HFFc6 (cell line): ENCODE results near the gene MMP2. TPM values are rescaled to one million over a fixed set of nuclear protein-coding genes. Genes with fewer than 3 reads are reported as not detected.

Experiments used
- DNase-seq: peaks from one replicate; pipeline ENCODE4 v3.0.0-alpha.2; 2018
- H3K27ac Mint-ChIP-seq: 2 replicates; pipeline ENCODE4 v1.8.0; 2020; ENCODE audit warnings: mild to moderate bottlenecking, mixed read lengths
- H3K27me3 Mint-ChIP-seq: 2 replicates; pipeline ENCODE4 v1.8.0; 2021; ENCODE audit warnings: mild to moderate bottlenecking, moderate library complexity, mixed read lengths; ENCODE audit not compliant: insufficient read depth
- H3K36me3 Mint-ChIP-seq: 2 replicates; pipeline ENCODE4 v1.8.0; 2021; ENCODE audit warnings: low read depth, mixed read lengths
- H3K4me1 Mint-ChIP-seq: 2 replicates; pipeline ENCODE4 v1.8.0; 2020; ENCODE audit warnings: low read depth, mixed read lengths
- H3K4me3 Mint-ChIP-seq: 2 replicates; pipeline ENCODE4 v1.8.0; 2020; ENCODE audit warnings: mild to moderate bottlenecking, moderate library complexity, mixed read lengths
- H3K9me3 Mint-ChIP-seq: 2 replicates; pipeline ENCODE4 v1.8.0; 2020; ENCODE audit warnings: mild to moderate bottlenecking, mixed read lengths
- total RNA-seq, 6 experiments: library from RNA; stranded (reverse); fragmentation: NEBNext Ultra II Directional; extraction: Animal tissue kit (Norgen Biotek cat#: 25700); gene quantifications; 2 replicates in 1 of 6; 3 replicates in 5 of 6; pipeline ENCODE4 v1.2.3, GENCODE V29; 2021
- TF ChIP-seq, protein P1 (sequence below): fragments of 200-600 bp; sonication (generic); IDR thresholded peaks from 2 replicates; pipeline ENCODE4 v1.5.0; 2021; ENCODE audit warnings: antibody characterized with exemption, mild to moderate bottlenecking

Gene MMP2
- total RNA-seq, 6 experiments from 2014 or later: 446 to 563 (median 511) TPM

GRCh38 chr16:55521792-55522191 is 42.8 kb downstream of the MMP2 start:
- H3K27me3 Mint-ChIP-seq: no peaks in the 10 kb centered on the region
- TF ChIP-seq, protein P1, sequence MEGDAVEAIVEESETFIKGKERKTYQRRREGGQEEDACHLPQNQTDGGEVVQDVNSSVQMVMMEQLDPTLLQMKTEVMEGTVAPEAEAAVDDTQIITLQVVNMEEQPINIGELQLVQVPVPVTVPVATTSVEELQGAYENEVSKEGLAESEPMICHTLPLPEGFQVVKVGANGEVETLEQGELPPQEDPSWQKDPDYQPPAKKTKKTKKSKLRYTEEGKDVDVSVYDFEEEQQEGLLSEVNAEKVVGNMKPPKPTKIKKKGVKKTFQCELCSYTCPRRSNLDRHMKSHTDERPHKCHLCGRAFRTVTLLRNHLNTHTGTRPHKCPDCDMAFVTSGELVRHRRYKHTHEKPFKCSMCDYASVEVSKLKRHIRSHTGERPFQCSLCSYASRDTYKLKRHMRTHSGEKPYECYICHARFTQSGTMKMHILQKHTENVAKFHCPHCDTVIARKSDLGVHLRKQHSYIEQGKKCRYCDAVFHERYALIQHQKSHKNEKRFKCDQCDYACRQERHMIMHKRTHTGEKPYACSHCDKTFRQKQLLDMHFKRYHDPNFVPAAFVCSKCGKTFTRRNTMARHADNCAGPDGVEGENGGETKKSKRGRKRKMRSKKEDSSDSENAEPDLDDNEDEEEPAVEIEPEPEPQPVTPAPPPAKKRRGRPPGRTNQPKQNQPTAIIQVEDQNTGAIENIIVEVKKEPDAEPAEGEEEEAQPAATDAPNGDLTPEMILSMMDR: no peak
- peaks cover 7% of the 10 kb centered on the region for H3K9me3 Mint-ChIP-seq
- H3K36me3 Mint-ChIP-seq: peaks cover 34% of the 10 kb centered on the region
- peaks cover 15% of the 10 kb centered on the region for H3K4me1 Mint-ChIP-seq
- DNase-seq: no peak
- no peak overlapping the region for H3K4me3 Mint-ChIP-seq
- H3K27ac Mint-ChIP-seq: no peak overlapping the region

DNA sequence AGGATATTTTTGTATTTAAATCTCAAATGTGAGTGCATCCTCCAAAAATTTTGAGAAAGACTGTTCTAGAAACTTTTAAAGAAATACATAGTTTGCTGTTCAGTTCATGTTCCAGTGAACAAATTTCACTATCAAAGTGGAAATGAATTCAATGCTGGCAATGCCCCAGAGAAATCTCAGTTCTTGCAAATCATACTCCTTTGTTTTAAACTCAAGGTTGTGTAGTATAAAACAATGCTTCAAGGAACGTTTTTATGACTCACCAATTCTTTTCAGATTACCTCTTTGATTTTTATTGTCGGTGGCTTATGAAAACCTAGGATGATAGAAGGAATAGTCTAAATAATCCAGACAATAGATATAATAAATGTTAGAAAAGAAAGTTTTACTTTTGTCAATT is 47.4 kb downstream of the MMP2 start:
- TF ChIP-seq, protein P1: no peak
- DNase-seq: no peak
- H3K27ac Mint-ChIP-seq: no peak overlapping the region; the same call in 1 of the 2 replicates

GRCh38 chr16:55527885-55528284 is 48.9 kb downstream of the MMP2 start:
- H3K4me3 Mint-ChIP-seq: no peak overlapping the region
- H3K36me3 Mint-ChIP-seq: no peaks in the 10 kb centered on the region
- H3K4me1 Mint-ChIP-seq: peaks cover 25% of the 10 kb centered on the region
- no peaks in the 10 kb centered on the region for H3K9me3 Mint-ChIP-seq
- H3K27ac Mint-ChIP-seq: no peak overlapping the region
- H3K27me3 Mint-ChIP-seq: no peaks in the 10 kb centered on the region
- no peak for DNase-seq
- TF ChIP-seq, protein P1: no peak

More for the DNA sequence above, 47.4 kb downstream of the MMP2 start:
- peaks cover 7% of the 10 kb centered on the region for H3K9me3 Mint-ChIP-seq
- peaks cover 9% of the 10 kb centered on the region for H3K36me3 Mint-ChIP-seq
- peaks cover 25% of the 10 kb centered on the region for H3K4me1 Mint-ChIP-seq
- no peaks in the 10 kb centered on the region for H3K27me3 Mint-ChIP-seq
- H3K4me3 Mint-ChIP-seq: no peak overlapping the region

- peak overlapping the region; percentile 70 for H3K27ac Mint-ChIP-seq
- H3K27me3 Mint-ChIP-seq: no peaks in the 10 kb centered on the region
- H3K4me3 Mint-ChIP-seq: no peak overlapping the region
- H3K36me3 Mint-ChIP-seq: no peaks in the 10 kb centered on the region
- DNase-seq: no peak
- TF ChIP-seq, protein P1: no peak
- H3K9me3 Mint-ChIP-seq: no peaks in the 10 kb centered on the region
- peaks cover 24% of the 10 kb centered on the region for H3K4me1 Mint-ChIP-seq
These were observed 50.0 kb downstream of the MMP2 start for GRCh38 chr16:55529018-55529417.

GRCh38 chr16:55530316-55530856 is 51.4 kb downstream of the MMP2 start:
- Mint-ChIP-seq H3K9me3 (no peaks in the 10 kb centered on the region), H3K36me3 (no peaks in the 10 kb centered on the region; the same call in 1 of the 2 replicates), H3K4me3 (no peak overlapping the region), H3K4me1 (peaks cover 26% of the 10 kb centered on the region), H3K27ac (no peak overlapping the region), H3K27me3 (no peaks in the 10 kb centered on the region)
- TF ChIP-seq, protein P1: no peak
- DNase-seq: no peak
